Mesenchymal stem cell (in vitro differentiated cells and primary cell): ENCODE measurements around the gene PTPRN2.

Source experiments
- DNase-seq: peaks from one replicate; pipeline ENCODE4 v3.0.0-alpha.2; 2013
- H2AFZ ChIP-seq: one replicate; pipeline ENCODE4 v1.6.1; 2013; ENCODE audit warnings: low read depth, mild to moderate bottlenecking, control low read depth, inconsistent platforms, low read length, moderate library complexity
- H2AK5ac ChIP-seq: 2 replicates; pipeline ENCODE4 v1.6.1; 2013; ENCODE audit warnings: low read length, moderate library complexity, mild to moderate bottlenecking, inconsistent platforms; ENCODE audit not compliant: severe bottlenecking
- H2BK120ac ChIP-seq: one replicate; pipeline ENCODE4 v1.6.1; 2013; ENCODE audit warnings: low read depth, mild to moderate bottlenecking, inconsistent platforms, low read length, moderate library complexity
- H2BK12ac ChIP-seq, 2 experiments: one replicate each; pipeline ENCODE4 v1.6.1; 2013; ENCODE audit warnings: inconsistent platforms in 2 of 2, low read length in 2 of 2, mild to moderate bottlenecking in 2 of 2, moderate library complexity in 2 of 2, control low read depth in 1 of 2
- H2BK15ac ChIP-seq: one replicate; pipeline ENCODE4 v1.6.1; 2013; ENCODE audit warnings: mild to moderate bottlenecking, low read depth, inconsistent platforms; ENCODE audit not compliant: poor library complexity, severe bottlenecking
- H2BK5ac ChIP-seq: 2 replicates; pipeline ENCODE4 v1.6.1; 2013; ENCODE audit warnings: low read depth, mild to moderate bottlenecking, low read length, control low read depth, inconsistent platforms; ENCODE audit not compliant: poor library complexity, severe bottlenecking
- H3K14ac ChIP-seq, 2 experiments: one replicate each; pipeline ENCODE4 v1.6.1; 2013; ENCODE audit warnings: inconsistent platforms in 2 of 2, low read length in 2 of 2, control low read depth in 1 of 2, mild to moderate bottlenecking in 1 of 2, moderate library complexity in 1 of 2
- H3K18ac ChIP-seq, 2 experiments: one replicate each; pipeline ENCODE4 v1.6.1; 2013; ENCODE audit warnings: inconsistent platforms in 2 of 2, low read length in 2 of 2, control low read depth in 1 of 2, low read depth in 1 of 2, mild to moderate bottlenecking in 1 of 2
- H3K23ac ChIP-seq, 2 experiments: one replicate each; pipeline ENCODE4 v1.6.1; 2013; ENCODE audit warnings: inconsistent platforms in 2 of 2, low read length in 2 of 2, mild to moderate bottlenecking in 2 of 2, moderate library complexity in 2 of 2, control low read depth in 1 of 2
- H3K27ac ChIP-seq: 2 replicates; pipeline ENCODE4 v1.5.1; 2013; ENCODE audit warnings: mild to moderate bottlenecking, moderate library complexity, low read length, control low read depth, inconsistent platforms; ENCODE audit not compliant: poor library complexity, severe bottlenecking
- H3K27me3 ChIP-seq, 2 experiments: 2 replicates each; pipeline versions ENCODE4 v1.6.1 to v1.7.0; 2013; ENCODE audit warnings: low read length in 2 of 2, mild to moderate bottlenecking in 2 of 2, moderate library complexity in 2 of 2, control low read depth in 1 of 2, inconsistent platforms in 1 of 2; ENCODE audit not compliant: control insufficient read depth in 1 of 2, insufficient read depth in 1 of 2
- H3K36me3 ChIP-seq, 2 experiments: 2 replicates each; pipeline versions ENCODE4 v1.6.1 to v1.7.0; 2013; ENCODE audit warnings: low read length in 2 of 2, control low read depth in 1 of 2, inconsistent platforms in 1 of 2, low read depth in 1 of 2, mild to moderate bottlenecking in 1 of 2; ENCODE audit not compliant: insufficient read depth in 2 of 2, control insufficient read depth in 1 of 2
- H3K4ac ChIP-seq, 2 experiments: one replicate each; pipeline ENCODE4 v1.6.1; 2013; ENCODE audit warnings: inconsistent platforms in 2 of 2, low read length in 2 of 2, mild to moderate bottlenecking in 2 of 2, moderate library complexity in 2 of 2, control low read depth in 1 of 2, low read depth in 1 of 2
- H3K4me1 ChIP-seq: 2 replicates; pipeline ENCODE4 v1.6.1; 2013; ENCODE audit warnings: low read depth, low read length, control low read depth; ENCODE audit not compliant: control insufficient read depth, insufficient read depth
- H3K4me2 ChIP-seq: 2 replicates; pipeline ENCODE4 v1.6.1; 2013; ENCODE audit warnings: low read length, mild to moderate bottlenecking, inconsistent platforms; ENCODE audit not compliant: poor library complexity, severe bottlenecking
- H3K4me3 ChIP-seq, 2 experiments: 2 replicates each; pipeline versions ENCODE4 v1.5.1 to v1.7.0; 2013; ENCODE audit warnings: low read length in 2 of 2, mild to moderate bottlenecking in 2 of 2, control low read depth in 1 of 2, low read depth in 1 of 2; ENCODE audit not compliant: insufficient read depth in 1 of 2
- H3K79me1 ChIP-seq: replicated peaks from 2 replicates; pipeline ENCODE4 v1.6.1; 2013; ENCODE audit warnings: mild to moderate bottlenecking, control low read depth, low read length, inconsistent platforms; ENCODE audit not compliant: poor library complexity, severe bottlenecking
- H3K9ac ChIP-seq: 2 replicates; pipeline ENCODE4 v1.7.0; 2013; ENCODE audit warnings: mild to moderate bottlenecking, low read length, moderate library complexity
- H3K9me3 ChIP-seq: 2 replicates; pipeline ENCODE4 v1.7.0; 2013; ENCODE audit warnings: mild to moderate bottlenecking, low read length; ENCODE audit not compliant: control insufficient read depth
- H4K8ac ChIP-seq: one replicate; pipeline ENCODE4 v1.6.1; 2013; ENCODE audit warnings: inconsistent platforms, mild to moderate bottlenecking, low read length, moderate library complexity
- H4K91ac ChIP-seq: one replicate; pipeline ENCODE4 v1.6.1; 2013; ENCODE audit warnings: mild to moderate bottlenecking, low read length, inconsistent platforms
- WGBS: methylation state at CpG from one replicate; pipeline ENCODE4 v1.1.7; 2013; ENCODE audit warnings: mixed read lengths; 5-methylcytosine and 5-hydroxymethylcytosine counted together

Gene PTPRN2

DNA sequence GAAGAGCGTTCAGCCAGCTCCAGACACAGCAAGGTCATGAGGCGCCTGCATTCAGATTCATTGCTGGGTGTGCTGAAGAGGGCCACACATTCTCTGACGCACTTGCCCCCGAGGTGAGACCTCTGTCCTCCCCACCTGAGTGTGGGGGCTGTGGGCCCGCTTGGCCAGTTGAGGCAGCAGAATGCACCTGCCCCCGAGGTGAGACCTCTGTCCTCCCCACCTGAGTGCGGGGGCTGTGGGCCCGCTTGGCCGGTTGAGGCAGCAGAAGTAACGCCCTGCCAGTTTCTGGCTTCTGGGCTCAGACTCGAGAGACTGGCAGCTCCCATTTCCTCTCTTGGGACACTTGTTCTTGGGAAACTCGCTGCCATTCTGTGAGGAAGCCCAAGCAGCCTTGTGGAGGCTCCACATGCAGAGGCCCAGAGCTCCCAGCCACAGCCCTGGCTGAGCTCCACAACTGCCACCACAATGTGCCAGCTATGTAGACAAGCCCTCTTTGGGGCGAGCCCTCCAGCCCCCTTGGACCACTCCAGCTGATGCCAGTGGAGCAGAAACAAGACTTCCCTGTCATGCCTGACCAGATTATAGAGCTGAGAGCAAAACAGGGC lies 816.8 kb downstream of the PTPRN2 start:
- H4K91ac ChIP-seq, result no peak overlapping the region
- no peak overlapping the region for H3K4me2 ChIP-seq
- H3K4me3 ChIP-seq, result no peak overlapping the region
- no peak overlapping the region for H2BK120ac ChIP-seq
- no peaks in the 10 kb centered on the region for H3K27me3 ChIP-seq
- DNase-seq, result no peak
- H3K4me1 ChIP-seq, result no peaks in the 10 kb centered on the region
- no peak overlapping the region for H2AK5ac ChIP-seq
- no peak overlapping the region for H2BK5ac ChIP-seq
- 83% methylated on average over 13 of the region's 13 CpGs for WGBS
- H2BK12ac ChIP-seq, result no peak overlapping the region
- H3K9me3 ChIP-seq, result peaks cover 10% of the 10 kb centered on the region
- no peak overlapping the region for H4K8ac ChIP-seq
- no peak overlapping the region for H3K9ac ChIP-seq
- no peak overlapping the region for H2BK15ac ChIP-seq
- H3K4ac ChIP-seq, result no peak overlapping the region
- no peak overlapping the region for H3K14ac ChIP-seq
- no peak overlapping the region for H3K23ac ChIP-seq
- H3K79me1 ChIP-seq, result no peaks in the 10 kb centered on the region
- H2AFZ ChIP-seq, result no peak overlapping the region
- no peak overlapping the region for H3K27ac ChIP-seq
- no peaks in the 10 kb centered on the region for H3K36me3 ChIP-seq
- no peak overlapping the region for H3K18ac ChIP-seq

DNA sequence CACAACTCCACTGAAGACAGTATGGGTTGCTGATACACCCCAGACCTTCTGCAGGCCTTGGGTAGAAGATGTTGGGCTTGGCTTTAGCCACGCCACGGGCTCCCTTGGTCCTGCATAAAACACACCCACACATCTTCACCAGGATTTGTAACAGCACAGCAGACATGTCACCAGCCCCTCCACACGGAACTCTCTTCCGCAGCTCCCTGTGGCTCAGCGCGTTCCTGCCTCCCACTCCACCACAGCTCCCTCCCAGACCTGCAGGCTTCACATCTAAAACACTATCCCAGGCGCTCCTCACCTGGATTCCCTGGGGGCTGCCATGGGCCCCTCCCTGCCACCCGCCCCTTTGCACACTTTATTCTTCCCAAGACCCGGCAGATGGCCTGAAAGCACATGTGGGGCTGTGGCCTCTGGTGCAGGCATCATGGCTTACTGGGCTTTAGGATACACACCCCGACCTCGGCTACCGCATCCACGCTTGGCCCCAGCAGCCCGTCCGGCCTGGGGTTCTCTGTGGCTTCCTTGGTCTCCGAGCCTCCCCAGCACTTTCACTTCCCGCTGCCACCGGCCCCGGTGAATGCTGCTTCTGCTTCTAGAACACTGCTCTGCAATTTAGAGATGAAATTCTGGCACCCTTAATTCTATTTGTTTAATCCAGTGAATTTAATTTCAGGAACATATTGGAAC lies 818.0 kb downstream of the PTPRN2 start:
- Histone ChIP-seq H2BK12ac (no peak overlapping the region), H3K23ac (no peak overlapping the region), H3K27ac (no peak overlapping the region), H3K4me3 (no peak overlapping the region), H3K9ac (no peak overlapping the region), H3K36me3 (no peaks in the 10 kb centered on the region), H4K91ac (no peak overlapping the region), H2BK120ac (no peak overlapping the region), H3K79me1 (no peaks in the 10 kb centered on the region), H3K4me2 (no peak overlapping the region), H3K4me1 (no peaks in the 10 kb centered on the region), H4K8ac (no peak overlapping the region), H2AFZ (no peak overlapping the region), H2BK15ac (no peak overlapping the region), H3K9me3 (peaks cover 10% of the 10 kb centered on the region), H3K27me3 (no peaks in the 10 kb centered on the region), H3K14ac (no peak overlapping the region), H2BK5ac (no peak overlapping the region), H3K4ac (no peak overlapping the region), H2AK5ac (no peak overlapping the region), H3K18ac (no peak overlapping the region)
- WGBS, result 89% methylated on average over 19 of the region's 19 CpGs
- DNase-seq, result no peak

DNA sequence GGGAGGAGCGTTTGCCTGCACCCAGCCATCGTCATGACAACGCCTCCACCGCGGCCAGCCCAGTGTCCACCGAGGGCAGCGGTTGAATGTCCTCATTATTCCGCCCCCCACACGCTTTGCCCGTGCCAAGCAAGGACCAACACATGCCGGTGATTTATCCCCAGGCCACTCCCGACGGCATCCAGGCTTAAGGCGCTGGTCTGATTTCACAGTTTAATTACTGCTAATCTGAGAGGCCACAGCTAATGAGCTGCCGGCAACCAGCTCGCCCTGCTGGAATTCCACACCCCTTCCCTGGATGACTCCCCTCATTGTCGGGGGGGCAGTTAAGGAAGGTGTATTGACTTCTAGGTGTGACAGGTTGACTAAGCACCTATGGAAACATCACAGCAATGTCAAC lies 818.5 kb downstream of the PTPRN2 start:
- H3K9me3 ChIP-seq, result peaks cover 10% of the 10 kb centered on the region
- no peak overlapping the region for H4K91ac ChIP-seq
- H3K4me2 ChIP-seq, result no peak overlapping the region
- no peaks in the 10 kb centered on the region for H3K36me3 ChIP-seq
- no peaks in the 10 kb centered on the region for H3K4me1 ChIP-seq
- H4K8ac ChIP-seq, result no peak overlapping the region
- no peak overlapping the region for H3K9ac ChIP-seq
- no peak overlapping the region for H2BK120ac ChIP-seq
- no peak overlapping the region for H2BK5ac ChIP-seq
- H3K14ac ChIP-seq, result no peak overlapping the region
- no peak overlapping the region for H3K4ac ChIP-seq
- H2AK5ac ChIP-seq, result no peak overlapping the region
- no peak for DNase-seq
- no peak overlapping the region for H3K27ac ChIP-seq
- H2BK12ac ChIP-seq, result no peak overlapping the region
- H2AFZ ChIP-seq, result no peak overlapping the region
- WGBS, result 75% methylated on average over 16 of the region's 17 CpGs
- no peaks in the 10 kb centered on the region for H3K79me1 ChIP-seq
- no peak overlapping the region for H2BK15ac ChIP-seq
- no peak overlapping the region for H3K4me3 ChIP-seq
- no peak overlapping the region for H3K23ac ChIP-seq
- H3K27me3 ChIP-seq, result no peaks in the 10 kb centered on the region
- H3K18ac ChIP-seq, result no peak overlapping the region

DNA sequence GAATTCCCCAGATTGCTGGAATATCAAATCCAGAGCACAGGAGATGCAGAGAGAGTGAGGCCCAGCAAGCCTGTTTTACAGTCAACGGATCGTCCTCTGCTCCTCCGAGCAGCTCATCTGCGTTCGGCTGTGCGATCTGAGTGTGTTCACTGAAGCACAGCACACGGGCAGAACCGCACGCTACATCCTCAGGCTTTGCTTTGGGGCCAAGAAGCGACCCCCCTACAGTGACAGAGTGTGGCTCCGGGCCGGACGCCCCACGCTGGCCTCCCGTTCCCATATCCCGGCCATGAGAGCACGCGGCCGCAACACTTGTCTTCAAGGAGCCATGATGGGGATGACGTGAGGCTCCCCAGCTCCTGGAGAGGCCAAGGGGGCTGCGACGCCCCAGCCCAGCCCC lies 819.4 kb downstream of the PTPRN2 start:
- no peaks in the 10 kb centered on the region for H3K36me3 ChIP-seq
- no peak overlapping the region for H3K4me2 ChIP-seq
- H2AFZ ChIP-seq, result no peak overlapping the region
- H3K9ac ChIP-seq, result no peak overlapping the region
- H3K4me1 ChIP-seq, result no peaks in the 10 kb centered on the region
- H3K27me3 ChIP-seq, result no peaks in the 10 kb centered on the region
- no peak overlapping the region for H3K23ac ChIP-seq
- peak overlapping the region; percentile 48 for H4K91ac ChIP-seq
- no peak overlapping the region for H3K4me3 ChIP-seq
- no peak overlapping the region for H3K18ac ChIP-seq
- H3K27ac ChIP-seq, result no peak overlapping the region
- no peak overlapping the region for H2BK120ac ChIP-seq
- H2BK12ac ChIP-seq, result no peak overlapping the region
- no peak overlapping the region for H4K8ac ChIP-seq
- no peak overlapping the region for H3K4ac ChIP-seq
- WGBS, result 82% methylated on average over 22 of the region's 22 CpGs
- H3K79me1 ChIP-seq, result no peaks in the 10 kb centered on the region
- peaks cover 10% of the 10 kb centered on the region for H3K9me3 ChIP-seq
- DNase-seq, result no peak
- no peak overlapping the region for H2AK5ac ChIP-seq
- no peak overlapping the region for H2BK5ac ChIP-seq
- no peak overlapping the region for H2BK15ac ChIP-seq
- no peak overlapping the region for H3K14ac ChIP-seq
